GM23338 (cell line): Measurements from ENCODE around the gene CSNK2B. TPM values are rescaled to one million over a fixed set of nuclear protein-coding genes. Genes with fewer than 3 reads are reported as not detected.

Source experiments
- ATAC-seq: fragments of 200-7000 bp; cut with Tn5 transposase; 3 replicates; pipeline ENCODE4 v1.9.1; 2020
- DNase-seq: peaks from one replicate; pipeline ENCODE4 v3.0.0-alpha.2; 2015; ENCODE audit warnings: low spot score
- H2AFZ ChIP-seq: fragments of 200-600 bp; sonication (generic); 2 replicates; pipeline ENCODE4 v1.8.0; 2016; ENCODE audit warnings: antibody characterized with exemption, mild to moderate bottlenecking, moderate library complexity
- H3F3A ChIP-seq: fragments of 200-600 bp; sonication (generic); replicated peaks from 2 replicates; pipeline ENCODE4 v1.8.0; 2017; ENCODE audit warnings: antibody characterized with exemption, mixed run types, low read depth
- H3K27ac ChIP-seq: fragments of 200-600 bp; sonication (generic); 2 replicates; pipeline ENCODE4 v1.6.1; 2016; ENCODE audit warnings: low read depth
- H3K27me3 ChIP-seq: fragments of 200-600 bp; sonication (generic); 2 replicates; pipeline ENCODE4 v1.8.0; 2016; ENCODE audit warnings: mild to moderate bottlenecking, mixed run types, moderate library complexity; ENCODE audit not compliant: insufficient read depth
- H3K36me3 ChIP-seq: fragments of 200-600 bp; sonication (generic); 2 replicates; pipeline ENCODE4 v1.8.0; 2016; ENCODE audit warnings: mild to moderate bottlenecking; ENCODE audit not compliant: insufficient read depth
- H3K4me1 ChIP-seq: fragments of 200-600 bp; sonication (generic); 2 replicates; pipeline ENCODE4 v1.8.0; 2016; ENCODE audit warnings: mild to moderate bottlenecking, moderate library complexity; ENCODE audit not compliant: insufficient read depth
- H3K4me2 ChIP-seq: fragments of 200-600 bp; sonication (generic); 2 replicates; pipeline ENCODE4 v1.7.1; 2017; ENCODE audit warnings: mixed run types
- H3K4me3 ChIP-seq: fragments of 200-600 bp; sonication (generic); 2 replicates; pipeline ENCODE4 v1.6.1; 2016; ENCODE audit warnings: mixed run types
- H3K79me2 ChIP-seq: fragments of 200-600 bp; sonication (generic); replicated peaks from 2 replicates; pipeline ENCODE4 v1.8.0; 2017; ENCODE audit warnings: mild to moderate bottlenecking; ENCODE audit not compliant: insufficient read depth
- H3K9me2 ChIP-seq: fragments of 200-600 bp; sonication (generic); 2 replicates; pipeline ENCODE4 v1.8.0; 2017; ENCODE audit not compliant: insufficient read depth
- H4K20me1 ChIP-seq: fragments of 200-600 bp; sonication (generic); replicated peaks from 2 replicates; pipeline ENCODE4 v1.8.0; 2017; ENCODE audit warnings: mild to moderate bottlenecking; ENCODE audit not compliant: insufficient read depth
- H3K27ac Mint-ChIP-seq: 2 replicates; pipeline ENCODE4 v1.8.0; 2020; ENCODE audit warnings: inconsistent platforms, mild to moderate bottlenecking, moderate library complexity, mixed read lengths
- H3K27me3 Mint-ChIP-seq: 3 replicates; pipeline ENCODE4 v1.8.0; 2022; ENCODE audit warnings: low read depth, mild to moderate bottlenecking, moderate library complexity, mixed read lengths, inconsistent platforms; ENCODE audit not compliant: insufficient read depth, poor library complexity
- H3K36me3 Mint-ChIP-seq: 3 replicates; pipeline ENCODE4 v1.8.0; 2021; ENCODE audit warnings: low read depth, mild to moderate bottlenecking, inconsistent platforms, moderate library complexity, mixed read lengths
- H3K4me1 Mint-ChIP-seq: 3 replicates; pipeline ENCODE4 v1.8.0; 2020; ENCODE audit warnings: mild to moderate bottlenecking, inconsistent platforms, mixed read lengths
- H3K4me3 Mint-ChIP-seq: 3 replicates; pipeline ENCODE4 v1.8.0; 2021; ENCODE audit warnings: moderate library complexity, mild to moderate bottlenecking, inconsistent platforms, mixed read lengths
- H3K9me3 Mint-ChIP-seq: 3 replicates; pipeline ENCODE4 v1.8.0; 2020; ENCODE audit warnings: moderate library complexity, mild to moderate bottlenecking, inconsistent platforms, mixed read lengths
- EZH2 ChIP-seq: fragments of 200-600 bp; sonication (generic); IDR thresholded peaks from one replicate; pipeline ENCODE4 v1.8.0; 2017; ENCODE audit warnings: antibody characterized with exemption, mild to moderate bottlenecking, low read depth; ENCODE audit not compliant: unreplicated experiment
- EZH2phosphoT487 ChIP-seq: fragments of 200-600 bp; sonication (generic); IDR thresholded peaks from one replicate; pipeline ENCODE4 v1.8.1; 2018; ENCODE audit warnings: antibody characterized with exemption; ENCODE audit not compliant: unreplicated experiment
- JUNB ChIP-seq: IDR thresholded peaks from one replicate; pipeline ENCODE4 v1.6.1; 2016; ENCODE audit warnings: antibody characterized with exemption; ENCODE audit not compliant: unreplicated experiment
- NANOG ChIP-seq: IDR thresholded peaks from 2 replicates; pipeline ENCODE4 v1.6.1; 2016; ENCODE audit warnings: antibody characterized with exemption, borderline replicate concordance
- POLR2AphosphoS5 ChIP-seq: IDR thresholded peaks from 2 replicates; pipeline ENCODE4 v1.6.1; 2016; ENCODE audit warnings: antibody characterized with exemption, low read depth
- REST ChIP-seq: IDR thresholded peaks from one replicate; pipeline ENCODE4 v1.6.1; 2018; ENCODE audit warnings: antibody characterized with exemption; ENCODE audit not compliant: unreplicated experiment
- polyA plus RNA-seq: library from polyadenylated mRNA; unstranded; fragments of >200 nt; fragmentation: Nextera tagmentation; extraction: Ambion mirVana; gene quantifications from 2 replicates; pipeline ENCODE4 v1.2.1, GENCODE V29; 2016
- total RNA-seq: library from RNA; depleted of rRNA; stranded (reverse); fragments of >200 nt; shearing (Covaris generic); gene quantifications from 2 replicates; pipeline ENCODE4 v1.2.3, GENCODE V29; 2014
- TF ChIP-seq, protein P1 (sequence below): IDR thresholded peaks from 2 replicates; pipeline ENCODE4 v1.6.1; 2016; ENCODE audit warnings: antibody characterized with exemption

Gene CSNK2B
- total and polyA plus RNA-seq, 2 experiments from 2014 or later = 260 to 271 TPM

GRCh38 chr6:31676322-31676903 is 10.5 kb downstream of the CSNK2B start:
- Histone ChIP-seq H3K79me2 (no peaks in the 10 kb centered on the region), H3K4me3 (no peak overlapping the region), H3K4me2 (no peak overlapping the region), H3K9me2 (no peaks in the 10 kb centered on the region), H3F3A (peaks cover 5% of the 10 kb centered on the region; the same call in 1 of the 2 replicates), H3K27ac (no peak overlapping the region), H2AFZ (no peak overlapping the region), H3K27me3 (peaks cover 6% of the 10 kb centered on the region), H4K20me1 (no peaks in the 10 kb centered on the region; the same call in 1 of the 2 replicates), H3K4me1 (no peaks in the 10 kb centered on the region), H3K36me3 (peaks cover 1% of the 10 kb centered on the region; the same call in 1 of the 2 replicates)
- TF ChIP-seq, protein P1, sequence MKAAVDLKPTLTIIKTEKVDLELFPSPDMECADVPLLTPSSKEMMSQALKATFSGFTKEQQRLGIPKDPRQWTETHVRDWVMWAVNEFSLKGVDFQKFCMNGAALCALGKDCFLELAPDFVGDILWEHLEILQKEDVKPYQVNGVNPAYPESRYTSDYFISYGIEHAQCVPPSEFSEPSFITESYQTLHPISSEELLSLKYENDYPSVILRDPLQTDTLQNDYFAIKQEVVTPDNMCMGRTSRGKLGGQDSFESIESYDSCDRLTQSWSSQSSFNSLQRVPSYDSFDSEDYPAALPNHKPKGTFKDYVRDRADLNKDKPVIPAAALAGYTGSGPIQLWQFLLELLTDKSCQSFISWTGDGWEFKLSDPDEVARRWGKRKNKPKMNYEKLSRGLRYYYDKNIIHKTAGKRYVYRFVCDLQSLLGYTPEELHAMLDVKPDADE = no peak
- TF ChIP-seq POLR2AphosphoS5 (no peak), EZH2phosphoT487 (no peak), JUNB (no peak), REST (no peak), EZH2 (no peak)
- DNase-seq (no peak), ATAC-seq (no peak)
- Mint-ChIP-seq H3K9me3 (no peaks in the 10 kb centered on the region; the same call in 2 of the 3 replicates), H3K27ac (no peak overlapping the region), H3K4me3 (no peak overlapping the region; the same call in 2 of the 3 replicates), H3K27me3 (peaks cover 28% of the 10 kb centered on the region), H3K4me1 (peaks cover 10% of the 10 kb centered on the region), H3K36me3 (peaks cover 19% of the 10 kb centered on the region)

- H3K79me2 ChIP-seq = no peaks in the 10 kb centered on the region
- peaks cover 4% of the 10 kb centered on the region; the same call in 1 of the 2 replicates for H3K4me1 ChIP-seq
- peaks cover 14% of the 10 kb centered on the region for H3K36me3 Mint-ChIP-seq
- DNase-seq (no peak), ATAC-seq (no peak)
- no peak for TF ChIP-seq NANOG
- TF ChIP-seq JUNB = no peak
- H3K27me3 Mint-ChIP-seq = peaks cover 33% of the 10 kb centered on the region
- no peaks in the 10 kb centered on the region for H3K9me2 ChIP-seq
- no peak overlapping the region for H3K4me3 ChIP-seq
- no peak overlapping the region for H3K4me2 ChIP-seq
- no peak overlapping the region for H3K27ac ChIP-seq
- no peak overlapping the region for H3K27ac Mint-ChIP-seq
- no peak overlapping the region for H3K4me3 Mint-ChIP-seq
- H3F3A ChIP-seq = peaks cover 7% of the 10 kb centered on the region; the same call in 1 of the 2 replicates
- no peak overlapping the region for H2AFZ ChIP-seq
- peaks cover 10% of the 10 kb centered on the region for H3K27me3 ChIP-seq
- H3K36me3 ChIP-seq = no peaks in the 10 kb centered on the region
- no peaks in the 10 kb centered on the region; the same call in 1 of the 2 replicates for H4K20me1 ChIP-seq
- no peaks in the 10 kb centered on the region; the same call in 1 of the 3 replicates for H3K9me3 Mint-ChIP-seq
- H3K4me1 Mint-ChIP-seq = peaks cover 13% of the 10 kb centered on the region
These were observed 11.0 kb downstream of the CSNK2B start for GRCh38 chr6:31676904-31677303.
